HG03469 (cell line): ENCODE data around the gene CKM.
"Not testable (repeated sequence)": the region's sequence is repeated elsewhere in the genome, so short reads cannot be mapped to it uniquely, and the experiment has no call there.

Experiments
- ATAC-seq: cut with Tn5 transposase; IDR thresholded peaks from one replicate; pipeline ENCODE4 v1.9.1; 2021; ENCODE audit warnings: mild to moderate bottlenecking, moderate library complexity, moderate number of reproducible peaks; ENCODE audit not compliant: unreplicated experiment

The CKM gene

DNA sequence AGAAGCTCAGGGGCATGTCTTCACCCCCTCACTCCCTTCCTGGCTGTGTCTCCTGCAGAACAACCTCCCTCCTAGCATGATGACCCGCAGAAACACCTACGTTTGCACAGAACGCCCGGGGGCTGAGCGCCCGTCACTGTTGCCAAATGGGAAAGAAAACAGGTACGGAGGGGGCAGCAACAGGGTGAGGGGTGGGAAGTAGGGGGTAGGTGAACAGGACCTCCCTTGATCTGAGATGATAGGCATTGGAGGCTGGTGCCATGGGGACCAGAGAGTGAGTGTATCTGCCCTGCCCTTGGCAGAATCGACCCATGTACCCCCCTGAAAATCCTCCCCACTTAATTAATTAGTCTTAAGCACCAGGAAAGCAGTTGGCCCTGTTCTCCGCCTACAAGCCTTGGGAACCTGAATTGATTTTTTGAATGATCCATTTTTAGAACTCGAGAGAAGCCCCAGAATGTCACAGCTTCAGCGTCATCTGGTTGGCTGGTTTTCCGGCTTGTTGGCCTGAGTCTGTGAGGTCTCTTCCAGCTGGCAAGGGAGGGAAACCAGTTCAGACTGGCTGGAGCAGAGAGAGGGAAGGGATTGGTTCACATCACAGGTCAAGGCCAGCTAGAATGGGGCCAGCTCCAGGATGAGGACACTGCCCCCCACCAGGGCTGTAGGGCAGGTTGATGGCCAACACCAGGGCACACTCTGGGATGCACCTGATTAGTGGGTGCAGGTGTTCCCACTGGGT is 28.2 kb downstream of the CKM start:
- ATAC-seq = no peak

DNA sequence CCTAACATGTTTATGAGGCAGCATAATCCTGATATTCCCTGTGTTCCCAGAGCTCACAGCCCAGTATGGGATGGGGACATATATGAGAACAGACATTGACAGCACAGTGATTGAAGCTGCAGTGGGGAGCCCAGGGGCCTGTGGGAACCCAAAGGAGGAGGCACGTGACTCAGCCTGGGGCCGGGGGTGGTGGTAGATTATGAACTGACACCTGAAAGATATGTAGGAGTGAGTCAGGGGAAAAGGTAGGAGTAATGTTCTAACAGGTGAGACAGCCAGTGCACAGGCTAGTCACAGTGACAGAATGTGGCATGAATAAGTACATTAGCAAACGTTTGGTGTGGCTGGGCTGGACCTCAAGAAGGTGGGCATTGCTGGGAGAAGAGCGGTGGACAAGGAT is 29.0 kb downstream of the CKM start:
- no peak for ATAC-seq

DNA sequence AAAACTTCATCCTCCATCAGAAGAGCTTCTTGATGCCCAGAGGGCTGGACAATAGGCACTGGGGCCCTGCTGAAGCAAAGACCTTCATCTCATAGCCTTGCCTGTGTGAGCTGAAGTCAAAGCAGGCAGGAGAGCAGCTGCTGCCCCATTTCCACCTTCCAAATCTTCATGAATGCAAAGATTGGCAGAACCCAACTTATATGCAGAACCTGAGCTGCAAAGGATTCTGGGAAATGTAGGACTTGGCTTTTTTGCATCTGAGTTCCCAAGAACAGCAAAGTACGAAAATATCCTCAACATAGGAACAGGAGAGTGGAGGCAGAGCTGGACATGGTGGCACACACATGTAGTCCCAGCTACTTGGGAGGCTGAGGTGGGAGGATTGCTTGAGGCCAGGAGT is 30.8 kb downstream of the CKM start:
- ATAC-seq = no peak

DNA sequence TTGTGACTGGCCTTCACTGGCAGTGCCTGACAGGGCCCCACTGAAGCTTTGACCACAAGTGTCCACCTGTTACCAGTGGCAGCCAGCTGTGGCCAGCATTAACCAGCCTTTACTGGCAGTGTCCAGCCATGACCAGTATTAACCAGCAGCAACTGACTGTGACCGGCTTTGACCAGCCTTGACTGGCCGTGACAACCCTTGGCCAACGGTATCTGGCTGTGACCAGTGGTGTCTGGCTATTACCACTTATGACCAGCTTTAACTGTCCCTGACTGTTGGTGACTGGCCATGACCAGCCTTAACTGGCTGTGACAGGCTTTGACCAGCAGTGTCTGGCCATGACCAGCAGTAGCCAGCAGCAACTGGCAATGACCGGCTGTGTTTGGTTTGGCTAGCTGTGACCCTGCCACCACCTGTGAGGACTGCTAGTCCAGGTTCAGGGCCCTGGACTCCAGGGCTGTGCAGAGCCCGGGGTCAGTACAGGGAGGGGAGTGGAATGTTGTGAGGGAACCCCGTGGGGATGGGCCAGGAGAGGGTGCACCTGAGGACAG is 32.2 kb downstream of the CKM start:
- ATAC-seq = no peak

DNA sequence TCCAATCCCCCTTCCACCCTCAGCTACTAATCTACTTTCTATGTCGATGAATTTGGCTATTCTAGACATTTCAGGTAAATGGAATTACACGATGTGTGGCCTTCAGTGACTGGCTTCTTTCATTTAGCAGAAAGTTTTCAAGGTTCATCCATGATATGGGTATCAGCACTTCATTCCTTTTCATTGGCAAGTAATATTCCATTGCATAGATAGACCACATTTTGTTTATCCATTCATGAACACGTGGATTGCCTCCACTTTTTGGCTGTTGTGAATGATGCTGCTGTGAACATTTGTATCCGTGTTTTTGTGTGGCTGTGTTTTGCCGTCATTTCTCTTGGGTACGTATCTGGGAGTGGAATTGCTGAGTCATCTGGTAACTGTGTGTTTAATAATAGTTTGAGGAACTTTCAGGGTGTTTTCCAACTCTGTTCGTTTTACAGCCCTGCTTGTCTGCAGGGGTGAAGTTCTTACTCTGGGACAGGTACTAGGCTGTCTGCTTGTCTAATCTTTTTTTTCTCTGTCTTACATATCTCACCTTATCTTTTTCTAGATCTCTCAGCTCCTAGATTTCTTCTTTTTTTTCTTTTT is 39.1 kb downstream of the CKM start:
- no peak for ATAC-seq

DNA sequence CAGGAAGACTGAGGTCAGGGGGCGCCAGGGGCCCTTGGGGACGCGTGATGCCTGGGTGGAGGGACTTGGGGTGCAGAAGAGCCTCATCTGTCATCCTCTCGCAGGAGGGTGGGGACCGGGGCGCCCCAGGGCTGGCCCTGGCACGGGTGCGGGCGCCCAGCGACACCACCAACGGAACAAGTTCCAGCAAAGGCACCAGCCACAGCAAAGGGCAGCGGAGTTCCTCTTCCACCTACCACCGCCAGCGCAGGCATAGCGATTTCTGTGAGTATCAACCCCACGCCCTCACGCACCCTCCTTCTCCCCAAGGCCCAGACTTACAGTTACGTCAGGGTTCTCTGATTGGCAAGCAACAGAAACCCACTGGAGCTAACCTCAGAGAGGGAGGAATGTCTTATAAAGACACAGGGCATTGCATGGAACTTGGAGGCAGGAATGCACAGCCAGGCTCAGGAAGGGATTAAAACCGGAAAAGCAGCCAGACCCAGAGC is 42.2 kb downstream of the CKM start:
- no peak for ATAC-seq

DNA sequence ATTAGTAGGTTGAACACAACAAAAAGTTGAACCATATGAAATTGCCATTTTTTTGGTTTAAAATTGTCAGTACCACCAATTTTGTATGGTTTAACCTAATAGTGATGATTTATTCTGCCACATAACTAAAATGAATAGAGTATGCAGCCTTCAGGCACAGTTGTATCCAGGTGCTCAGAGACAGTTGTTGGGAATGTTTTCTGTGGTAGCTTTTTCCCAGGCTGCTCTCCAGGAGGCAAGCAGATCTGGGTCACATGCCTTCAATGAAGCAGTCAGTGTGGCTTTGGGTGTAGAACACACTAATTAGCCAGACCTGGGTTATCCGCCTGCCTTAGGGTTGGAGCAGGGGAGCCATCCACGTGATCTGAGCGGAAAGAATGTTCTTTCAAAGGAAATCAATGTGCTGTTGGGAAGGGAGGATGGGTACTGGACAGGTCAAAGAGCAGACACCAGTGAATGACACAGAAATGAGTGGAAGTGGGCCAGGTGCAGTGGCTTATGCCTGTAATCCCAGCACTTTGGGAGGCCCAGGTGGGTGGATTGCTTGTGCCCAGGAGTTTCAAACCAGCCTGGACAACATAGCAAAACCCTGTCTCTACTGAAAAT is 43.0 kb downstream of the CKM start:
- ATAC-seq = no peak

DNA sequence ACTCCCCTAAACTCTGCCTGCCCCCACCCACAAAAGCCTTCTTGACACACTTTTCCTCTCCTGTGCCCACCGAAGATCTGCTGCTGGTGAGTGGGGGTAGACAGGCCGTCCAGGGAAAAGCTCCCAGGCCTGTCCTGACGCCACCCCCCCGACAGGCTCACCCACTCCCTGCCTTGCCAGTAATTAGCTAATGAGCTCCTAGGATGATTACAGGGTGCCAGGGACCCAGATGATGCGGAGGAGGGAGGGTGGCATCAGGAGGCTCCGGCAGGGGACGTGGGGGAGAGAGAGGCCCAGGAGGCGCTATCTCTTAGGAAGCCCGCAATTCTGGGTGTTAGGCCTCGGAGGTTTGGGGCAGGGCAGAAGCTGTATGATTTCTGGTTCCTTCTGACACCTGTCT is 44.6 kb downstream of the CKM start:
- ATAC-seq = no peak

DNA sequence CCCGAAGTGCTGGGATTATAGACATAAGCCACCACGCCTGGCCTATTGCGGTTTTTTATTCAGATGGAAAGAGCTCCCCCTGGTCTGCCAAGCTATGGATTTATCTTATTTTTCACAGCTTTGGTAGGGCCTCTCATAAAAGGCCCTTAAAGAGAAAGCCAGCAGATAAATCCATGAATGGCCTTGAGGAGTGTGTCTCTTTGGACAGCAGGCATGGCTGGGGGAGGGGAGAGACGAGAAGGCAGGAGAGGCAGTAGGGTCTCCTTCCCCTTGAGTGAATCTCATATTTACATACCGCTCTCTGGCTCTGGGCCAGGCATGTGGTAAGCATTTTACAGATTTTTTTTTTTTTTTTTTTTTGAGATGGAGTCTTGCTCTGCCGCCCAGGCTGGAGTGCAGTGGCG is 46.4 kb downstream of the CKM start:
- ATAC-seq = no peak

DNA sequence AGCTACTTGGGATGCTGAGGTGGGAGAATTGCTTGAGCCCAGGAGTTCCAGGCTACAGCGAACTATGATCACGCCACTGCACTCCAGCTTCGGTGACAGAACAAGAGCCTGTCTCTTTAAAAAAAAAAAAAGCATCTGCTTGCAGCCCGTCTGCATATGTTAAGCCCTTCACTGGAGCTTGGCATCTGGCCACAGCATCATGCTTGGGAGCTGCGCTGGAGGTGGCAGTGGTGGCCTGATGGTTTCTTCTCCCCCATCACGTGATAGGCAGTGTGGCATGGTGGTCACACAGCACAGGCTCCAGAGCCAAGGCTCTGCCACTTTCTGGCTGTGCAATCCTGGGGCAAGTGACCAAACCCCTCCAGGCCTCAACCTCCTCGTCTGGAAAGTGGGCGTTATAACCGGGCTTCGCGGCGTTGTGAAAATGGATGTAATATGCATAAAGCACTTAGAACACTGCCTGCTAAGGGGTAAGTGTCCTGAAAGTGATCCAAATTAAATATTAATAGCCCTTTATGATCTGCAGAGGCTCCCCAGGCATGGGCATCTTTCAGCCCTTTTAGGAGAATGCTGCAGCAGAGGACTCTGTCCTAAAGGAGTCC is 47.2 kb downstream of the CKM start:
- no peak for ATAC-seq

DNA sequence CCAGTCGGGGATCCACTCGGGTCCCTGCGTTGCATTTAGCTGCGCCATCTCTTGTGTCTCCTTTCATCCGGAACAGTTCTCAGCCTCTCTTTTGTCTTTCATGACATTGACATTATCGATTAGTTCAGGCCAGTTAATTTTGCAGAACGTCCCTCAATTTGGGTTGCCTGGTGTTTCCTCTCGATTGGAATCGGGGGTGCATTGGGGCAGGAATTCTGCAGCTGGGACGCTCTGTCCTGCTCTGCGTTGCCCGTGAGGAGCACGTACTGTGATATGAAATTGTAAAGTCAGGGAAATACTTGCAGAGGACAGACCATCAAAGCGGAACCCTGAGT is 49.2 kb downstream of the CKM start:
- no peak for ATAC-seq

DNA sequence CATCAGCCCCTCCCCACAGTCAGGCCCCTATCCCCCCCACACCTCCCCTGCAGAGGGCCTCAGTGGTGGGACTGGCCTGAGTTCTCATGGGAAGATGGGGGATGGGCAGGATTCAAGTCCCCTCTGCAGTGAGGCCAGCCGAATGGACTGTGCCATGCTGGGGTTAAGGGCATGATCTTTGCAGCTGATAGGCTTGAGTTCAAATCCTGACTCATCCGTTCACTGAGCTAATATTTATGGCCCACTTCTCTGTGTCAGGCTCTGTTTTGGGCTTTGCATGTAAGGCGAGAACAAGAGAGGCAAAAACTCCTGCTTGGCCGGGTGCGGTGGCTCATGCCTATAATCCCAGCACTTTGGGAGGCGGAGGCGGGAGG is 51.0 kb downstream of the CKM start:
- no peak for ATAC-seq

DNA sequence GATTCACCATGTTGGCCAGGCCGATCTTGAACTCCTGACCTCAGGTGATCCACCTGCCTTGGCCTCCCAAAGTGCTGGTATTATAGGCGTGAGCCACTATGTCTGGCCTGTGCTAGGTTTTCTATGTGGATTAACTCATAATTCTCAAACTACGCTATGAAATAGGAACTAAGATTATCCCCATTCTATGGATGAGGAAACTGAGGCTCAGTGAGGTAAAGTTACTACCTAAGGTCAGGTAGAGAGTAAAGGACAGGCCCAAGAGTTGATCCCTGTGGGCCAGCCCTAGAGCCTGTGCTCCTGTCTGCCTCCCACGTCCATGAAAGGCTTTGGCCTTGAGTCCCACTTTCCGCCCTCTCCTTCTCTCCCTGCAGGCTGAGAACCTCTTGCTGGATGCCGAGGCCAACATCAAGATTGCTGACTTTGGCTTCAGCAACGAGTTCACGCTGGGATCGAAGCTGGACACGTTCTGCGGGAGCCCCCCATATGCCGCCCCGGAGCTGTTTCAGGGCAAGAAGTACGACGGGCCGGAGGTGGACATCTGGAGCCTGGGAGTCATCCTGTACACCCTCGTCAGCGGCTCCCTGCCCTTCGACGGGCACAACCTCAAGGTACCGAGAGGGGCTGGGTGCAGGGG is 51.5 kb downstream of the CKM start:
- no peak for ATAC-seq

DNA sequence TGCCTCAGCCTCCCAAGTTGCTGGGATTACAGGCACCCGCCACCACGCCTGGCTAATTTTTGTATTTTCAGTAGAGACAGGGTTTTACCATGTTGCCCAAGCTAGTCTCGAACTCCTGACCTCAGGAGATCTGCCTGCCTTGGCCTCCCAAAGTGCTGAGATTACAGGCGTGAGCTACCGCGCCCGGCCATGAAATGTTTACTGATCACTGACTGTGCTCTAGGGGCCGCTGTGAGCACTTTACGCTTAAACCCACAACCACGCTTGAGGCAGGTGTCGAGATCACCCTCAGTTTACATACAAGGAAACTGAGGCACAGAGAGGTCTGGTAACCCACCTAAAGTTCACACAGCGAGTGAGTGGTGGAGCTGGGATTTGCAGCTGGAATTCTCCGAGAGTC is 52.7 kb downstream of the CKM start:
- not testable (repeated sequence) for ATAC-seq

DNA sequence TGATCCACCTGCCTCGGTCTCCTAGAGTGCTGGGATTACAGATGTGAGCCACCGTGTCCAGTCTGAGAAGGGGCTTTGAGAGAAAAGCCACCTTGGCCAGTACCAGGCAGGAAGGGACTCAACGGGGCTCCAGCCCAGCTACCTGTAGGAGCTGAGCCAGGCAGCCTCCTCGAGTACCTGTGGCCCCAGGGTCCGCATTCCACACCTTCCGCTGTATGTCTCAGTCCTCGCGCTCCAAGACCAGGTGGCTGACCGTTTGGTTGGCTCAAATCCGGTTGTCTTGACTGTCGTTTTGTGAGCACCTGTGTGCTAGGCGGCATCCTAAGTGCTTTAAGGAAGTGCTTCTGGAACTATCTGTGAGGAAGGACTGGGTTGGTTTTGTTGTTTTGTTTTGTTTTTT is 55.4 kb downstream of the CKM start:
- ATAC-seq = no peak

DNA sequence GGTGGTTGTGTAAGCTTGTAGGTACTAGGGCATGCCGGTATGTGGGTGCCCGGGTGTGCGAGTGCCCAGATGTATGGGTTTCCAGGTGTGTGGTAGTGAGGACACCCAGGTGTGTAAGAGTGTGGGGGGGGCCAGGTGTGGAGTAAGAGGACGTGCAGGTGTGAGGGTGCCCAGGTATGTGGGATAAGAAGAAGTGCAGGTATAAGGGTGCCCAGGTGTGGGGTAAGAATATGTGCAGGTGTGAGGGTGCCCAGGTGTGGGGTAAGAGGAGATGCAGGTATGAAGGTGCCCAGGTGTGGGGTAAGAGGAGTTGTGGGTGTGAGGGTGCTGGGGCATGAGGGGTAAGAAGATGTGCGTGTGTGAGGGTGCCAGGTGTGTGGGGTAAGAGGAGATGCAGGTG is 57.3 kb downstream of the CKM start:
- no peak for ATAC-seq

DNA sequence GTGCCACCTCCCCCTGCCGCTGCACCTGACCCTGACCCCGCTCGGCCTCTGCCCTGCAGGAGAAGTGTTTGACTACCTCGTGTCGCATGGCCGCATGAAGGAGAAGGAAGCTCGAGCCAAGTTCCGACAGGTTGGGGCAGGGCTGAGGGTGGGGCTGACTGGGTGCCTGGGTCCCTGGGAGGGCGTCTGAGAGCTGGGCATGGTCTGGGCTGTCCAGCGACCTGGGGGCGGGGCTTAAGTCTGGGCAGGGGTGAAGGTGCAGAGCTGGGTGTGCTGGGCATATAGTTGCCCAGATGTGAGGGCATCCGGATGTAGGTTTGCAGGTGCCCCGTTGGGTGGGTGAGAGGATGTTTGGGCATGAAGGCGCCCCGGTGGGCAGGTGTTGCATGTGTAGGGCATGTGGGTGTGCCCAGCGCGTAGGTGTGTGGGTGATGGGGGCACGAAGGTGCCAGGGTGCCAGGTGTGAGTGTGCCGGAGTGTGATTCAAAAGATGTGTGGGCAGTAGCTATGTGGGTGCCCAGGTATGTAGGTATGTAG is 57.8 kb downstream of the CKM start:
- no peak for ATAC-seq

DNA sequence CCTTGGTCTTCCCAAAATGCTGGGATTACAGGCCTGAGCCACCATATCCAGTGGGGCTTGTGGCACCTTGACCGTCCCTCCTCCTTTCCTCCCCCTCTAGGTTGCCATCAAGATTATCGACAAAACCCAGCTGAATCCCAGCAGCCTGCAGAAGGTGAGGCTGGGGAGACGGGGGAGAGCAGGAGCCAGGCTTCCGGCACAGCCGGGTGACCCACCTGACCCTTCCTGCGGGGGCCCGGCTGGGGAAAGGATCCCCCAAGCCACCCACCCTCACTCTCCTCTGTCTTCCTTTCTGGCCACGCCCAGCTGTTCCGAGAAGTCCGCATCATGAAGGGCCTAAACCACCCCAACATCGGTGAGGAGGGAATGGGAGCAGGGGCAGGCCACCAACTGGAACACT is 59.7 kb downstream of the CKM start:
- ATAC-seq = no peak

DNA sequence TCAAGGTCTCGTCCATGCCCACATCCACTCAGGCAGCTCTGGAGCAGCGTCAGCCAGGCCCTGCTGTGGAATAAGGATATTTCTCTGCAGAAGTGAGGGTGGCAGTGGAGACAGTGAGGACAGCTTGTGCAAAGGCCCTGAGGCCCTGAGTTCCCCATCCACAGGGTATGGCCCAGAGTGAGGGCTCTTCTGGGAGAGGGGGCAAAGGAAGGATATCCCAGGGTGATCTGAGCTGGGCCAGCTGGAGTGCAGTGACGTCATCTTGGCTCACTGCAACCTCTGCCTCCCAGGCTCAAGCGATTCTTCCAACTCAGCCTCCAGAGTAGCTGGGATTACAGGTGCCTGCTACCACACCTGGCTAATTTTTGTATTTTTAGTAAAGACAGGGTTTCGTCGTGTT is 60.1 kb downstream of the CKM start:
- ATAC-seq = no peak

DNA sequence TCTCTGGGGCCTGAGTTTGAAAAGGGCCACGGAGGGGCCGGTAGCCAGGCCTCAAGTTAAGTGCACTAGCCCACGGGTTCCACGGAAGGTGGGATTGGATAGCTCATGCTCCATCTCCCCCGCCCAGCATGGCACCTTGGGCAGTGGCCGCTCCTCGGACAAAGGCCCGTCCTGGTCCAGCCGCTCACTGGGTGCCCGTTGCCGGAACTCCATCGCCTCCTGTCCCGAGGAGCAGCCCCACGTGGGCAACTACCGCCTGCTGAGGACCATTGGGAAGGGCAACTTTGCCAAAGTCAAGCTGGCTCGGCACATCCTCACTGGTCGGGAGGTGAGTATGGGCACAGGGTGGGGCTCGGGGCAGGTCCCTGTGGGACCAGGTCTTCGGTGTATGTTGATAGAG is 63.8 kb downstream of the CKM start:
- ATAC-seq = no peak

DNA sequence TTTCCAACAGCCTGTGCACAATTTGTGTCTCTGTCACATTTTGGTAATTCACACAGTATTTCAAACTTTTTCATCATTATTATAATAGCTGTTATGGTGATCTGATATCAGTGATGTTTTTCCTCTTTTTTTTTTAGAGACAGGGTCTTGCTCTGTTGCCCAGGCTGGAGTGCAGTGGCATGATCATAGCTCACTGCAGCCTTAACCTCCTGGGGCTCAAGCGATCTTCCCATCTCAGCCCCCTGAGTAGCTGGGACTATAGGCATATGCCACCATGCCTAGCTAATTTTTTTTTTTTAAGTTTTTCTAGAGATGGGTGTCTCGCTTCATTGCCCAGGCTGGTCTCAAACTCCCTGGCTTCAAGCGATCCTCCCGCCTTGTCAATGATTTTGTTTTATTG is 65.8 kb downstream of the CKM start:
- no peak for ATAC-seq
